HG02571 (cell line): ENCODE measurements around the gene CD8A.
"Not testable (repeated sequence)": the region's sequence is repeated elsewhere in the genome, so short reads cannot be mapped to it uniquely, and the experiment has no call there.

Source experiments
- ATAC-seq: cut with Tn5 transposase; IDR thresholded peaks from one replicate; pipeline ENCODE4 v1.9.1; 2021; ENCODE audit warnings: mild to moderate bottlenecking, moderate library complexity; ENCODE audit not compliant: unreplicated experiment

The CD8A gene

GRCh38 chr2:86741889-86742498 lies 48.7 kb downstream of the CD8A start:
- not testable (repeated sequence) for ATAC-seq

- ATAC-seq, result not testable (repeated sequence)
Measured at GRCh38 chr2:86739889-86740288, 50.8 kb downstream of the CD8A start.

- not testable (repeated sequence) for ATAC-seq
Measured at GRCh38 chr2:86739485-86739884, 51.2 kb downstream of the CD8A start.

- ATAC-seq, result not testable (repeated sequence)
Measured at GRCh38 chr2:86734896-86735295, 55.8 kb downstream of the CD8A start.
